HG02981 (cell line): Measurements from ENCODE around the gene RSAD2.
"Not testable (repeated sequence)": the region's sequence is repeated elsewhere in the genome, so short reads cannot be mapped to it uniquely, and the experiment has no call there.

Source experiments
- ATAC-seq: cut with Tn5 transposase; IDR thresholded peaks from one replicate; pipeline ENCODE4 v1.9.1; 2021; ENCODE audit warnings: mild to moderate bottlenecking, moderate library complexity; ENCODE audit not compliant: unreplicated experiment

RSAD2 gene, protein sequence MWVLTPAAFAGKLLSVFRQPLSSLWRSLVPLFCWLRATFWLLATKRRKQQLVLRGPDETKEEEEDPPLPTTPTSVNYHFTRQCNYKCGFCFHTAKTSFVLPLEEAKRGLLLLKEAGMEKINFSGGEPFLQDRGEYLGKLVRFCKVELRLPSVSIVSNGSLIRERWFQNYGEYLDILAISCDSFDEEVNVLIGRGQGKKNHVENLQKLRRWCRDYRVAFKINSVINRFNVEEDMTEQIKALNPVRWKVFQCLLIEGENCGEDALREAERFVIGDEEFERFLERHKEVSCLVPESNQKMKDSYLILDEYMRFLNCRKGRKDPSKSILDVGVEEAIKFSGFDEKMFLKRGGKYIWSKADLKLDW

DNA sequence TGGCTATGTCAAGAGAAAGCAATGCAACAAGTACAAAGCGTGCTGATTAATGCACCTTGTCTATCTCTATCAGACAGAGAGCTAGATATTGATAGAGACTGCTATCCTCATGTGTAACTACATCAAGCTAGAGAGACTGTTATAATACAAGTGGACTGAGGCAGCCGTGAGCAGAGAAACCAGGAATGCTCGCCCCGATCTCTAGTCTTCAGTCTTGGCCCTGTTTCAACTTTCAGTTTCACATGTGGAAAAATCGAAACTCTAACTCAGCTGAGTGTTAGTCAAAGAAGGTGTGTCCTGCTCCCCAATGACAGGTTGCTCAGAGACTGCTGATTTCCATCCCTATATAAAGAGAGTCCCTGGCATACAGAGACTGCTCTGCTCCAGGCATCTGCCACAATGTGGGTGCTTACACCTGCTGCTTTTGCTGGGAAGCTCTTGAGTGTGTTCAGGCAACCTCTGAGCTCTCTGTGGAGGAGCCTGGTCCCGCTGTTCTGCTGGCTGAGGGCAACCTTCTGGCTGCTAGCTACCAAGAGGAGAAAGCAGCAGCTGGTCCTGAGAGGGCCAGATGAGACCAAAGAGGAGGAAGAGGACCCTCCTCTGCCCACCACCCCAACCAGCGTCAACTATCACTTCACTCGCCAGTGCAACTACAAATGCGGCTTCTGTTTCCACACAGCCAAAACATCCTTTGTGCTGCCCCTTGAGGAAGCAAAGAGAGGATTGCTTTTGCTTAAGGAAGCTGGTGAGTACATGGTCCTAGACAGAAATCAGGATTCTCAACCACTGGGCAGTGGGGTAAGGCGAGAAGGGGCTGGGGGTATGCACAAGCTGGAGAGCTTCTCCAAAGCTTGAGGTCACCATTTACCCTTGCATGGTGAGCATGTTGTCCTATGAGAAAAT lies at the start of gene RSAD2:
TSS of gene RSAD2 (plus strand) at position 376 of the 903 bp plus-strand sequence. CDS start at position 400, 24 bp downstream.
- peak; percentile 79 for ATAC-seq

DNA sequence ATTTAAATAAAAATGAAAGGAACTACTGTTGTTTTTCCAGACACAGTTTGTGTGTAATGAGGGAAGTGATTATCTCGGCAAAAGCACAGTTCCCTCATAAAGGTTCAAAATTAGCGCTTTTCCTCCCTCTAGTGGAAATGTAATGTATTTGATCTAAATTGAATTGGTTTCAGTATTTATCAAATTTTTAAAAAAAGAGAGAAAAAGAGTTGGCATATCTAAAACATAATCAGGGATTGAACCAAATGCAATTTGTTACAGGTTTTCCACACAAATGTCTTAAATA lies 49.3 kb upstream of the RSAD2 start:
- no peak for ATAC-seq

DNA sequence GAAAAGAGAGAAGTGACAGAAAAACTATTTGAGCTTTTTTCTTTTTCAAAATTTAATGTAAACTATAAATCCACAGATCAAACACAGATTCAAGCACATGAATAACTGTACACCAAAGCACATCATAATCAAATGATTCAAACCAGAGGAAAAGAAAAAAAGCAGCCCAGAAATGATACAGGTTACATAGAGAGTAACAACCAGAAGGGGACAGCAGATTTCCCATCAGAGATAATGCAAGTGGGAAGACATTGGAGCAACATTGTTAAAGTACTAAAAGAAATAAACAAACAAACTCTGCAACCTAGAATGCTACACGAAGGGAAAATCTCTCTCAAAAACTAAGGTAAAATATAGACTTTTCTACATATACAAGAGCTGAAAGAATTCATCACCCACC lies 46.3 kb upstream of the RSAD2 start:
- ATAC-seq = no peak

DNA sequence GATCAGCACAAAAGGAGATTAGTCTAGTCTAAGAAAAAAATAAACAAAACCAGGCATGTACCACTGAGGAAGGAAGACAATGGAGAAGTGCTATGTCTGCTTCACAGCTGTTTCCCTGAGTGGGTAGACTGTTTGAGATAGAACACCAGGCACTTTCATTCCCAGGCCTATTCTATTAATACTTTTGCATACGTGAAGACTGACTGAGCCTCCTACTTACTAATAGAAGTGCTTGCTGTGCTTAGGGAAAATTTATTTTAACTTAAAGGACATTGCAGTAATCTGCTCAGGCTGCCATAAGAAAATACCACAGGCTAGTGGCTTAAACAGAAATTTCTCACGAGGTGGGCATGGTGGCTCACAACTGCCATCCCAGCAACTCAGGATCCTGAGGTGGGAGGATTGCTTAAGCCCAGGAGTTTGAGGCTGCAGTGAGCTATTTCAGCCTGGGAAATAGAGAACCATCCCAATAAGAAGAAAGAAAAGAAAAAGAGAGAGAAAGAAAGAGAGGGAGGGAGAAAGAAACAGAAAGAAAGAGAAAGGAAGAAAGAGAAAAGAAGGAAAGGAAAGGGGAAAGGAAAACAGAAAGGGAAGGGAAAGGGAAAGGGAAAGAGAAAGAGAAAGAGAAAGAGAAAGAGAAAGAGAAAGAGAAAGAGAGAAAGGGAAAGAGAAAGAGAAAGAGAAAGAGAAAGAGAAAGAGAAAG lies 44.8 kb upstream of the RSAD2 start:
- ATAC-seq = no peak

DNA sequence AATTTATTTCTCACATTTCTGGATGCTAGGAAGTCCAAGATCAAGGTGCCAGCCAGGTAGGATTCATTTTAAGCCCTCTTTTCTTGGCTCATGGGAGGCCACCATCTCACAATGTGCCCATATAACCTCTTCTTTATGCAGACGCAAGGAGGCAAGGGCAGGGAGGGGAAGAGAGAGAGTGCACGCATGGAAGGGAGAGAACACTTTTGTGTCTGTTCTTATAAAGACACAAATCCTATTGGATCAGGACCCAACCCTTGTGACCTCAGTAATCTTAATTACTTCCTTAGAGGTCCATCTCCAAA lies 44.3 kb upstream of the RSAD2 start:
- ATAC-seq = no peak

DNA sequence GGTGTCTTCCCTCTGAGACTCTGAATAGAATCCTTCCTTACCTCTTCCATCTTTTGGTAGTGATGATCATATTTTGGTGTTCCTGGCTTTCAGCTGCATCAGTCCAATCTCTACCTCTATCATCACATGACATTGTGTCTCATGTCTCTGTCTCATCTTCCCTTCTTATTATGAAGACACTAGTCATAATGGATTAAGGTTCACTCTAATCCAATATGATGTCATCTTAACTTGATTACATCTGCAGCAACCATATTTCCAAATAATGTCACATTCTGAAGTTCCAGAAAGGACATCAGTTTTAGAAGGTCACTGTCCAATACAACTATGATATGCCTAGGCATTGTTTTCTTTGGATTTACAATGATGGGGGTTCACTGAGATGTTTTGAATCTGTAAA lies 43.4 kb upstream of the RSAD2 start:
- ATAC-seq = no peak

DNA sequence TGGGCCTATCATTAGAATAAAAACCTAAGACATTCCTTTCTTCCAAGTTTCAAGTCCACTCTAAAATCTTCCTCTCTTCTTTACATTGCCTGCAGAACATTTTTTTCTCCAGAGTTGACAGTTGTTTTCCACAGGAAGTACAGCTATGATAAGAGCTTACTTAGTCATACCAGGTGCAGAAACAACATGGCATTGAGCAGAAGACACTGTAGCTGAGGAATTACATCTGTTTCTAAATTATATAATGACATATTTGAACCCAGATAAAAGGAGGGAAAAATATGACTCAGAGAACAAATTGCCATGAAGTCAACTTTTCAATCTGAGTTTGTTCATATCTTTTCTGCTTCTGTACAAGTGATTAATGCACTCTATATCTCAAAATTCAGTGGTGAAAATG lies 42.1 kb upstream of the RSAD2 start:
- no peak for ATAC-seq

DNA sequence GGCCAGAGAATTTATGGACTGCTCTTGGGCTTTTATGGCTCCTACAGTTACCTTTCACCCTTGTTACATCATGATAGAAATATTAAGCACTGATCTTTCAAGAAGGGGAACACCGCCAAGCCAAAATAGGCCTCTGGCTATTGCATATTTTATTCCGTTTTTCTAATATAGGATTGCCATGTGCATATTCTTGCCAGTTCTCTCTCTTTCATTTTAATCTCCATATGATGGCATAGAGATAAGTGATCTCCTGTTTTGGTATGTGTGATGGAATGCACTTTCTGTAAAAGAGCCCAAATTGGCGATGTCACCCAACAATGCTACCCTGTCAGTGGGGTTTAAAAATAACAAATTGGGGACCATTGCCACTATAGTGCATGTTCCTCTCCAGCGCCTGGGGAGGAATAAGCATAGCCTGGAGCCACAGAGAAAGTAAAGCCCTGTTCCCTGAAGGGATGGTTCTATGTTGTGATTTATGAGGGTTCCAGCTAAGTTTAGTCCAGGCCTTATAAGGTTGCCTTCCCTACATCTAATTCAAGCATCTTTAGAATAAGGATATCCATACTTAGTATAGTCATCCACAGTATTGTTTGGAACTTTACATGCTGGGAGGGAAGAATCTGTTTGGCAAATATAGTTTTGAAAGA lies 38.8 kb upstream of the RSAD2 start:
- ATAC-seq = no peak

DNA sequence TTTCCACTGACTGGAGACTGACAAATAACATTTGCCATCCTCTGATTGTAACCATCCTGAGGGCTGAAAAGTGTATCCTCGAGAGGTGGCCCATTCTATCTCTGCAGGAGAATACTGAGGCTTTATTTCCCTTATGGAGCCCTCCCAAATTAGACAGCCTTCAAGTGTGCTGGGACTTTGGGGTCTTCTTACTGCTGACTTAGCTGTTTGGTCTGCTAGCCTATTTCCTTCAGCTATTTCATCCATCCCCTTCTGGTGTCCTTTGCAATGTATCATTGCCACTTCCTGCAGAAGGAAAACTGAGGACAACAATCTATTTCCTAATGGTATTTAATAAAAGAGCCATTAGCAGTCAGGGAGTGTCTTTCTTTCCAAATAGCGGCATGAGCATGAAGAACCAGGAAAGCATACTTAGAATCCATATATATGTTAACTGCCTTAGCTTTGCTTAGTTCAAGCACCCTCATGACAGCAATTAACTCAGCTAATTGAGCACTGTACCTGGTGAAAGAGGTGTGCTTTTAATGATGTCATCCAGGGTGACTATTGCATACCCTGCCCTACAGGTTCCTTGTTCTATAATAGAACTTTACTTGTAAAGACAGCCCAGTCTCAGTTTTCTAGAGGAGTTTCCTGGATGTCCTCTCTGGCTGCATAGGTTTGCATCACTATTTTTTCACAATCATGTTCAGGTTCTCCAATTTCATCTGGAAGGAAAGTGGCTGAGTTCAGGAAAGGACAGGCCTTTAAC lies 35.9 kb upstream of the RSAD2 start:
- no peak for ATAC-seq

DNA sequence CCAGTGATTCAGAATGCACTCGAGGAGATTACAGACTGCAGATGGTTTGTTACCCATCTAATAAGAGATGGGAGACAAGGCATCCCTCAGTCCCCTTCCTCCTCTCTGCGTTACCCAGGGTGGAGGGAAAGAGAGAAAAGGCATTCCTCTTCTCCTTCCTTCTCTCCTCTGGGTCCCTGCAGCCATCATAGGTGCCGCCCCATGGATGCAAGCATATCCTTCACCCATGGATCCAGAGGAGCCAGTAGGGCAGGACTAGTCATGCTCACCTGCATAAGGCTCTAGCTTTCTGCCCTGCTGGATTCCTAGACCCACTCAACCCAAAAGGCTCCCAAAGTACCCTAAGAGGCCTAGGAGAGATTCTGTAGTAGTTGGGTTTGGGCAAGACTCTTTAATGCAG lies 32.3 kb upstream of the RSAD2 start:
- ATAC-seq = no peak

DNA sequence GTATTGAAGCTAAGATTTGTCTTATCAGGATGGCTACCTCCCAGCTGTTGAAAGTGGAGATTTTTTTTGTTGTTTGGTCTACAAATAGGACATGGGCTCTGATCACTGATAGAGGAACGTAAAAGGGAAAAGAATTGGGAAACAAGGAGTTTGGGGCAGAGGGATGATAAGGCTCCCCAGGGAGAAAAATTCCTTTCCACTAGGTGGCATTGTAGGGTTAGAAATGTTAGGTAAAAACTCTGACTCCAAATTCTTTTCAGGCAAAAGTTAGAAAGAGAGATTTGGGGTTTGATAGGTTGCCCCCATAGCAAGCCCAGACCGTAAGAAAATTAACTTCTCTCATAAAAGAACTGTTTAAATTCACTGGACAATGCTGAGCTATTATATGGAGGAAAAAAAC lies 31.7 kb upstream of the RSAD2 start:
- ATAC-seq = no peak

DNA sequence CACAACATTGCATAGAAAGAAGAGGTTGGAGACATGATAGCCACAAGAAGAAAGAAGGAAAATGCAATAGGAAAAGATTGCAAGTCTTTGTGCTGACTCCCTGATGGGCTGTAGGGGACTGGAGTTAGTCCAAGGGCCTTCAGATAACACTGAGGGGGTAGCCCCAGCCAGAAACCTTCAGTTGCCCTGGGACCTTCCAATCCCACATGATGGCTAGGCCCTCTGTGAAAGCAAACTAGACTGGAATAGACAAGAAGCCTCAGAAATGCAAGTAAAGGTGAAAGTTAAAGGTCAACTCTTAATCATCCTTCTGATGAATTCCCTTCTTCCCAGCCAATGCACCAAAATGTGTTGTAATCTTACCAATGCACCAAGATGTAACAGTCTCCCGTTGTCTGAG lies 31.0 kb upstream of the RSAD2 start:
- ATAC-seq = no peak

DNA sequence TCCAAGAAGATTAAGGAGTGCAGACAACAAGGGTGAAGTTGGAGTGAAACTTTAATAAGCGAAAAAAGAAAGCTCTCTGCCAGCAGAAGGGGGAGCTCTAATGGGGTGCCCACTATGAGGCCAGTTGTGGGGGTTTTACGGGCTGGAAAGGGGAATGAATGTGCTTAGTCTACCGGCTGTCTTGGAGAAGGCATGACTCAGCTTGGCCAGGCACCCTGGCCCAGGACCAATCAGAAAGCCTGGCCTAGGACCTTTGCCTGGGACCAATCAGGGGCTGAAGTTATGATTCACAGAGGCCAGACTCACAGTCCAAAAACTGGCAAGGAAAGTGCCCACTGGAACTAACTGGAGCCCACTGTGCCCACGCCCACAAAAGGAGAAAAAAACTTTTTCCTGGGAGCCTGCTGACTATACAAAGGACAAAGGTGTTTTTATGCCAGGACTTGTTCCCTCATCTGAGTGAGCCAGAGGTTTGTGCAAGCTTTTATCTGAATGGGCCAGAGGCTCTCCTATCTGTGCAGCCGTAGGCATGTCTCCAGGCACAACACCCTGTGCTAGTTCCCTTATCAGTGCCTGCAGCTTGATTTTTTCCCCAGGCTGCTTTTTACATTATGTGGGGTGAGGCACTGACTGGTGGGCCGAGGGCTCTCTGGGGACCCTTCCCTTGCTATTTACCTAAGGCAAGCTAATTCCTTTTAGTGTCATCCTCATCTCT lies 30.5 kb upstream of the RSAD2 start:
- ATAC-seq = no peak

DNA sequence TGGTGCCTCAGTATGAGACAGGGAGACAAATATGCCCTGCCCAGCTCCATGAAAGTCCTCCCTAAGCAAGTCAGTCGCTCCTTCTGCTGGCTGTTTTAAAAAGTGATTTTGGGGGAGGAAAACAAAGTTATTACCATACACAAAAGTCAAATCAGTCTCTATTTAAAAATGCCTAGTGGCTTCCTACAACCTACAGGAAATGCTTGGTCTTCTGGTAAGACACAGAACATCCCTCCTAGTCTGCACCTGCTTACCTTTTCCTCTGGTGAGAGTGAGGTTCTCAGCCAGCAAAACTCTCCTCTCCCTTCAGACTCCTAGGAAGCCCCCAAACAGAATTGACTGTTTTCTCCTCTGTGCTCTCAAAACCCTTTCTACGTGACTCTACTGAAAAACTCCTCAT lies 25.4 kb upstream of the RSAD2 start:
- ATAC-seq = no peak

DNA sequence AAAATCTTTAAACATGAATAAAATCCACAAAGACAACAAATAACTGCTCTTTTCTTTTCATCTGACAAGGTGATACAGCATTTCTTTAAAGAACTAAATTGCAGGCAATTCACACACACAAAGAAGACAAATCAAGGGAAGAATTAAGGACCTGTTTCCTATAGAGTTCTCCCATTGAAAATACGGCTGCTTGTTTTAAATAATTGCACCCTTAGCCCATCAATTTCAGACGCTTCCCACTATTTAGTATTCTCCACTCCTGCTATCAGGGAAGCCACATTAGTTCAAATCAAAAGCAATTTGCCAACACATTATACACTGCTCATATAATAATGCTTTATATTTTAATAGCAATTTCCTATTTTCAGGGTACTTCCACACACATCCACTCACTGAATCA lies 23.2 kb upstream of the RSAD2 start:
- ATAC-seq = no peak

DNA sequence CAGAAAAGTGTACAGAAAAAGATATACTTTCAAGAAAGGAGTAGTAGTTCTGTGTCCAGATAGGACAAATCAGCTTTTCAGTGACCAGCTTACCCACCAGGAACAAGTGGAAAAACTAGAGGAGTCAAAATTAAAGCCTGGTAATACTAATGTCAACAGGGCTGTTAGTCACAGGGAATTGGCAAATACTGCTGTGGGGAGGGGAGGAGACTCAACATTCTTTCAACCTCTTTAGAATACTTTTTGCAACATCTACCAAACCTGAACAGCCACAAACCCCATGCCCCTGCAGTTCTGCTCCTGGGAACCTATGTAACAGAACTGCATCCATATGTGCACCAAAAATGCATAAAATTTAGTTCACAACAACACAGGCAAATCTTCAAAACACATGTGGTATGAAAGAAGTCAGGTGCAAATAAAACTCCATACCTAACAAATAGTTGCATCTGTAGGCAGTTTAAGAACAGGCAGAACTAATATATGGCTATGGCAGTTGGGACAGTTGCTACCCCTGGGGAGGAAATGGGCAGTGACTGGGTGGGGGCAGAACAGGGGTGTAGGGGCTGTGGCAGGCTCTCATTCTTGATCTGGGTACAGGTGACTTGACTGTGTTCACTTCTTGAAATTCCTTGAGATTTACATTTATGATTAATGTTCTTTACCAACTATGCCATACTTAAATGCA lies 21.6 kb upstream of the RSAD2 start:
- ATAC-seq = no peak

DNA sequence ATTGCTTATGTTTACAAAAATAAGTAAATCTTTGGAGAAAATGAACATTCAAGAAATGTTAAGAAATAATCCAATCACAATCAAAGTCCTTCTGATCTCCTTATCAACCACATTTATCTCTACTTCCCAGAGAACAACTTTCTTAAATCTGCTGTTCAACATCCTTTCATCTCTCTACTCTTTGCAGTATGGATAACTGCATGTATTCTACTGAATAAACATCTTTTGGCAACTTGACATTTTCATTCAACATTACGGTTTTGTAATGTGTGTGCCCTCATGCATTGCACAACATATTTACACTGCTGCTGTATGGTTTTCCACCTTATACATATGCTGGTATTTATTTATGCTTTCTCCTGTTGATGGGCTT lies 21.0 kb upstream of the RSAD2 start:
- no peak for ATAC-seq

DNA sequence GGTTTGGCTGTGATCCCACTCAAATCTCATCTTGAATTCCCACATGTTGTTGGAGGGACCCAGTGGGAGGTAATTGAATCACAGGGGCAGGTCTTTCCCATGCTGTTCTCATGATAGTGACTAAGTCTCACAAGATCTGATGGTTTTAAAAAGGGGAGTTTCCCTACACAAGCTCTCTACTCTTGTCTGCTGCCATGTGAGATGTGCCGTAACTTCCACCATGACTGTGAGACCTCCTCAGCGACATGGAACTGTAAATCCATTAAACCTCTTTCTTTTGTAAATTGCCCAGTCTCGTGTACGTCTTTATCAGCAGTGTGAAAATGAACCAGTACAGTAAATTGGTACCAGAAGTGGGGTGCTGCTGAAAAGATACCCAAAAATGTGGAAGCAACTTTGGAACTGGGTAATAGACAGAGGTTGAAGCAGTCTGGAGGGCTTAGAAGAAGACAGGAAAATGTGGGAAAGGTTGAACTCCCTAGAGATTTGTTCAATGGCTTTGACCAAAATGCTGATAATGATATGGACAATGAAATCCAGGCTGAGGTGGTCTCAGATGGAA lies 19.0 kb upstream of the RSAD2 start:
- not testable (repeated sequence) for ATAC-seq

DNA sequence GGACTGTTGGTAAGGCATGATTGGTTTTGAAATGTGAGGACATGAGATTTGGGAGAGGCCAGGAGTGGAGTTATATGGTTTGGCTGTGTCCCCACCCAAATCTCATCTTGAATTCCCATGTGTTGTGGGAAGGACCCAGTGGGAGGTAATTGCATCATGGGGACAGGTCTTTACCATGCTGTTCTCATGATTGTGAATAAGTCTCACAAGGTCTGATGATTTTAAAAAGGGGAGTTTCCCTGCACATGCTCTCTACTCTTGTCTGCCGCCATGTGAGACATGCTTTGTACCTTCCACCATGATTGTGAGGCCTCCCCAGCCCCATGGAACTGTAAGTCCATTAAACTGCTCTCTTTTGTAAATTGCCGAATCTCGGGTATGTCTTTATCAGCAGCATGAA lies 17.3 kb upstream of the RSAD2 start:
- no peak for ATAC-seq
